MG63 (cell line): ENCODE results near the gene MAML1. TPM values are rescaled to one million over a fixed set of nuclear protein-coding genes. Genes with fewer than 3 reads are reported as not detected.
"Not testable (repeated sequence)": the region's sequence is repeated elsewhere in the genome, so short reads cannot be mapped to it uniquely, and the experiment has no call there.

Experiments
- DNase-seq: peaks from one replicate; pipeline ENCODE4 v3.0.0-alpha.2; 2020
- H3K27me3 ChIP-seq: fragments of 250-450 bp; sonication (Bioruptor Pico); 2 replicates; pipeline ENCODE4 v1.5.1; 2020; ENCODE audit warnings: mild to moderate bottlenecking, moderate library complexity
- H3K36me3 ChIP-seq: fragments of 250-450 bp; sonication (Bioruptor Pico); 2 replicates; pipeline ENCODE4 v1.5.1; 2020; ENCODE audit warnings: mild to moderate bottlenecking, moderate library complexity
- H3K4me3 ChIP-seq: fragments of 250-450 bp; sonication (Bioruptor Pico); 2 replicates; pipeline ENCODE4 v1.5.1; 2020; ENCODE audit warnings: mild to moderate bottlenecking, moderate library complexity
- H3K9me3 ChIP-seq: fragments of 250-450 bp; sonication (Bioruptor Pico); 2 replicates; pipeline ENCODE4 v1.5.1; 2020; ENCODE audit warnings: mild to moderate bottlenecking, moderate library complexity
- total RNA-seq: library from RNA; depleted of rRNA; stranded (reverse); fragments of >200 nt; shearing (Covaris generic); gene quantifications from 2 replicates; pipeline ENCODE4 v1.2.3, GENCODE V29; 2014; ENCODE audit warnings: low replicate concordance

Gene MAML1
- total RNA-seq, 1 experiment from 2014 or later = 21.3 TPM

- no peak overlapping the region for H3K4me3 ChIP-seq
- DNase-seq = no peak
- peaks cover 69% of the 10 kb centered on the region for H3K36me3 ChIP-seq
- H3K27me3 ChIP-seq = no peaks in the 10 kb centered on the region
- H3K9me3 ChIP-seq = no peaks in the 10 kb centered on the region
Measured at GRCh38 chr5:179729727-179730126, 2.9 kb upstream of the MAML1 start.

GRCh38 chr5:179730356-179730755 lies 2.3 kb upstream of the MAML1 start:
- Histone ChIP-seq H3K9me3 (no peaks in the 10 kb centered on the region), H3K36me3 (peaks cover 69% of the 10 kb centered on the region), H3K4me3 (no peak overlapping the region)

DNA sequence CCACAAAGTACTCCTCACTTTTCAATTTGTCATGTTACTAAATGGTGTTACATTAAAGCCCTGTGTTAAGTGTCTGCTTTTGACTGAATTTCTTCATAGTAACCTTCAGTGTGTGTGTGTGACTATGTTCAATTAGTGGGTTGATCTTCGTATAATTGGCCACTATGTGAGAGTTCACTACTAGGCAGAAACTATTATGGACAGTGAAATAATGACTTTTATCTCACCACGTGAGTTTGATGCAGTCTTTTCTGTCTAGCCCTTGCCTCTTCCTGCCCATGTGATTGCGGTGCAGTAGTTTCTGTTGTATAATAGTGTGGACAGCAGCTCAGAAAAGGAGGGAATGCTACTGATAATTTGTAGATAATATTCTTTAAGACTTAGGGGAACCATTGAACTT lies 1.8 kb upstream of the MAML1 start:
- Histone ChIP-seq H3K4me3 (no peak overlapping the region), H3K36me3 (peaks cover 69% of the 10 kb centered on the region), H3K27me3 (no peaks in the 10 kb centered on the region), H3K9me3 (no peaks in the 10 kb centered on the region)
- DNase-seq = no peak

More at GRCh38 chr5:179730356-179730755, 2.3 kb upstream of the MAML1 start:
- DNase-seq = no peak
- H3K27me3 ChIP-seq = no peaks in the 10 kb centered on the region

DNA sequence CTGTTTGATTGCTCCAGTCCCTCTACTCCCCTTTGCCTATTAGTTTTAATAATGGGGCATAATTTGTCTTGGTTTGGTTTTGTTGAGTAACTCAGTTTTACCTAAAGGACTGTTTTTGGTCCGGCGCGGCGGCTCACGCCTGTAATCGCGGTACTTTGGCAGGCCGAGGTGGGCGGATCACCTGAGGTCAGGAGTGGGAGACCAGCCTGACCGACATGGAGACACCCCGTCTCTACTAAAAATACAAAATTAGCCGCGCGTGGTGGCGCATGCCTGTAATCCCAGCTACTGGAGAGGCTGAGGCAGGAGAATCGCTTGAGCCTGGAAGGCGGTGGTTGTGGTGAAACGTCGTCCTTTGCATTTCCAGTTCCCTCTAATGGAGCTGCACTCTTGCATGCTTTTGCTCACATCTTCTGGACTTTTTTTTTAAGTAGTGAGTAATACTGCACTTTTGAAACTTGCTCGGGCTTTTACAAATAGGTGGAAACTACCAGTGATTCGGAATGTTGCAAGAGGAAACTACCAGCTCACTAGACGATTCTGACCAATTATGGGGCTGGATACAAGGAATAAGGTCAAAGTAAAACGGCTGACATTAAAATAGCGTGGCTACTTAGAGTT lies 721 bp upstream of the MAML1 start:
- H3K27me3 ChIP-seq = no peaks in the 10 kb centered on the region
- no peaks in the 10 kb centered on the region for H3K9me3 ChIP-seq
- peak overlapping the region; percentile 75 for H3K4me3 ChIP-seq
- peak; percentile 53 for DNase-seq
- H3K36me3 ChIP-seq = peaks cover 61% of the 10 kb centered on the region

- H3K4me3 ChIP-seq = peak overlapping the region; percentile 75
- H3K9me3 ChIP-seq = no peaks in the 10 kb centered on the region
- peaks cover 61% of the 10 kb centered on the region for H3K36me3 ChIP-seq
- no peaks in the 10 kb centered on the region for H3K27me3 ChIP-seq
- DNase-seq = peak; percentile 53
Measured at GRCh38 chr5:179732918-179733771, 523 bp downstream of the MAML1 start.

- Histone ChIP-seq H3K9me3 (no peaks in the 10 kb centered on the region), H3K36me3 (peaks cover 60% of the 10 kb centered on the region)
- no peak for DNase-seq
Measured at GRCh38 chr5:179733772-179734126, 1.1 kb downstream of the MAML1 start.

DNA sequence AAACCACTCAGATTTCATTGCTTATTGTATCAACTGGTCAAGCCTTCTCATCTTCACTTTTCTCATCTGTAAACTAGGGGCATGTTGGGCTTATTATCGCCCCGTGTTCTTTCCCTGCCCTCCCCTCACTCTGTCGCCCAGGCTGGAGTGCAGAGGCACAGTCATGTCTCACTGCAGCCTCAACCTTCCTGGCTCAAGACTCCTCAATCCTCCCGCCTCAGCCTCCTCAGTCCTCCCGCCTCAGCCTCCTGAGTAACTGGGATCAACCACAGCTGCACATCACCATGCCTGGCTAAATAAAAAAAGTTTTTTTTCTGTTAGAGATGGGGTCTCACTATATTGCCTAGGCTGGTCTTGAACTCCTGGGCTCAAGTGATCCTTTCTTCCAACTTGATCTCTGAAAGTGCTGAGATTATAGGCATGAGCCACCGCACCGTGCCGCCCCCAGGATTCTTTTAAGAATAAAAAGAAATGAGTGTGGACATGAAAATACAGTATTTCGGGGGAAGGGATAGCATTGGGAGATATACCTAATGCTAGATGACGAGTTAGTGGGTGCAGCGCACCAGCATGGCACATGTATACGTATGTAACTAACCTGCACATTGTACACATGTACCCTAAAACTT lies 2.0 kb downstream of the MAML1 start:
- no peak for DNase-seq

More at GRCh38 chr5:179733772-179734126, 1.1 kb downstream of the MAML1 start:
- peak overlapping the region; percentile 75 for H3K4me3 ChIP-seq
- no peaks in the 10 kb centered on the region for H3K27me3 ChIP-seq

DNA sequence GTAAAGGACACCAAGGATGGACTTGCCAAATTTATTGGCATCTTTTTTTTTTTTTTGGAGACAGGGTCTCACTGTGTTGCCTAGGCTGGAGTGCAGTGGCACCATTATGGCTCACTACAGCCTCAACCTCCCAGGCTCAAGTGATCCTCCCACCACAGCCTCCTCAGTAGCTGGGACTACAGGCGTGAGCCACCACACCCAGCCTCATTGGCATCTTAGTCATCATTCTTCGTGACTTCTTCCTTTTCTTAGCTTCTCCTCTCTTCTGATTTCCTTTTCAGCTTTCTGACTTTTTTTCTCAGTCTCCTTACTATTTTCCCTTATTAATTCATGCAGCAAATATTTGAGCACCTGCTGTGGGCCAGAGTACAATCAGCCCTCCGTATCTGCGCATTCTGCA lies 6.1 kb downstream of the MAML1 start:
- Histone ChIP-seq H3K27me3 (no peaks in the 10 kb centered on the region), H3K36me3 (peaks cover 46% of the 10 kb centered on the region), H3K9me3 (no peaks in the 10 kb centered on the region), H3K4me3 (no peak overlapping the region)
- DNase-seq = no peak

More for the DNA sequence above, 2.0 kb downstream of the MAML1 start:
- Histone ChIP-seq H3K9me3 (no peaks in the 10 kb centered on the region), H3K4me3 (peak overlapping the region; percentile 75), H3K27me3 (no peaks in the 10 kb centered on the region), H3K36me3 (peaks cover 55% of the 10 kb centered on the region)

- peaks cover 27% of the 10 kb centered on the region for H3K36me3 ChIP-seq
- H3K4me3 ChIP-seq, H3K9me3 ChIP-seq, DNase-seq, H3K27me3 ChIP-seq: not testable (repeated sequence)
Measured at GRCh38 chr5:179744106-179744505, 11.5 kb downstream of the MAML1 start.

DNA sequence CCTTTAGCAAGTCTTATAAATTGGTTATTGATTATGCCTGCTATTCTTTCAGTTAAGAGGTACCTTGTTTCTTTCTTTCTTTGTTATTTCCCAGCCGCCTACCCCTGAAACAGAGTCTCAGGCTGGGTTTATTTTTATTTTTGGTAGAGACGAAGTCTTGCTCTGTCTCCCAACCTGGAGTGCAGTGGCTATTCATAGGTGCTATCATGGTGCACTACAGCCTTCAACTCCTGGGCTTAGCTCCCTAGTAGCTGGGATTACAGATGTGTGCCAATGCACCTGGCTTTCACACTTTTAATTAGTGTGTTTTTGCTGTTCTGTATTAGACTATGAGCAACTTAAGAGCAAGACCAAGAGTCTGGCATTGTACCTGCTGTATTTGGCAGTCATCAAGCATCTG lies 14.2 kb downstream of the MAML1 start:
- DNase-seq = no peak
- Histone ChIP-seq H3K27me3 (no peaks in the 10 kb centered on the region), H3K4me3 (no peak overlapping the region), H3K36me3 (peaks cover 18% of the 10 kb centered on the region), H3K9me3 (no peaks in the 10 kb centered on the region)

DNA sequence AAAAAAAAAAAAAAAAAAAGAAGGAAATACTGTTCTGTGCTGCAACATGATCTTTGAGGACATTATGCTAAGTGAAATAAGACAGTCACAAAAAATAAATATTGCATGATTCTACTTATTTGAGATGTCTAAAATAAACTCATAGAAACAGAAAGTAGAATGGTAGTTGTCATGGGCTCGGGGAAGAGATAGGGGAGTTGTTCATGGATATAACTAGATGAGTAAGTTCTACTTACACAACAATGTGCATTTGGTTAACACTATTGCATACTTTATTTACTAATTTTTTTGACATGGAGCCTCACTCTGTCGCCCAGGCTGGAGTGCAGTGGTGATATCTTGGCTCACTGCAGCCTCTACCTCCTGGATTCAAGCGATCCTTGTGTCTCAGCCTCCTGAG lies 15.2 kb downstream of the MAML1 start:
- H3K27me3 ChIP-seq = no peaks in the 10 kb centered on the region
- no peak overlapping the region for H3K4me3 ChIP-seq
- H3K9me3 ChIP-seq = no peaks in the 10 kb centered on the region
- peaks cover 18% of the 10 kb centered on the region for H3K36me3 ChIP-seq
- no peak for DNase-seq

DNA sequence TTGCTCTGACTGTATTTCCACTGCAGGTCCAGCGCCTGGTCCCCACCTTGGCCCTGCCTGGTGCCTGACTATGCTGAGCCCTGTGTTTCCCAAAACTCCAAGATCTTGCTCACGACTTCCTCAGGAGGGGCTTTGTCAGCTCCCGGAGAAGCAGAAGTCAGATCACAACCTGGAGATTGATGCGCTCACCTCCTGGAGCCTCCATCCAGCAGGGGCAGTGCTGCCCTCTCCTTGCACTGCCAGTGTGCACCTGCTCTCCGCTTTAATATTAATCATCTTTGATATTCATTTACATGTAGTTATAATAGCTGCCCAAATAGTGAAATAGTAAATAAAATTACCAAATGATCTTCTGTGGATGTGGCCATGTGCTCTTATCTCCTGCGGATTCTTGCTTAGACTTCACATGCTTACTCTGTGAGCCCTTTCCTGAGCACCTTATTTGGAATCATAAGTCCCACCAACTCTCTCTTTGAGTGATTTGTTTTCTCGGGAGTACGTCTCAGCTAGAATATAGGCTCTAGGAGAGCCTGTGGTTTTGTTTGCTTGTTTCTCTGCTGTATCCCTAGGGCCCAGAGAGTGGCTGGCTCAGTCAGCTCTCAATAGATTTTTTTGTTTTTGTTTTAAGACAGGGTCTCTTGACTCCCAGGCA lies 17.4 kb downstream of the MAML1 start:
- no peak overlapping the region for H3K4me3 ChIP-seq
- no peak for DNase-seq
- H3K36me3 ChIP-seq = peaks cover 20% of the 10 kb centered on the region
- H3K27me3 ChIP-seq = no peaks in the 10 kb centered on the region
- H3K9me3 ChIP-seq = no peaks in the 10 kb centered on the region

DNA sequence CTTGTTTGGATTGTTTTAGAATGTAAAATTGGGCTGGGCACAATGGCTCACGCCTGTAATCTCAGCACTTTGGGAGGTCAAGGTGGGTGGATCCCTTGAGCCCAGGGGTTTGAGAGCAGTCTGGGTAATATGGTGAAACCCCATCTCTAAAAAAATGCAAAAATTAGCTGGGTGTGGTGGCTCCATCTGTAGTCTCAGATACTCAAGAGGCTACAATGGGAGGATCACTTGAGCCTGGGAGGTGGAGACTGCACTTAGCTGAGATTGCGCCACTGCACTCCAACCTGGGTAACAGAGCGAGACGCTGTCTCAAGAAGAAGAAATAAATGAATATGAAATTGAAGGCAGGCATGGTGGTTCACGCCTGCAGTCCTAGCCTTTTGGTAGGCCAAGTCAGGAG lies 21.3 kb downstream of the MAML1 start:
- Histone ChIP-seq H3K36me3 (peaks cover 6% of the 10 kb centered on the region), H3K27me3 (no peaks in the 10 kb centered on the region), H3K9me3 (no peaks in the 10 kb centered on the region), H3K4me3 (no peak overlapping the region)
- no peak for DNase-seq

DNA sequence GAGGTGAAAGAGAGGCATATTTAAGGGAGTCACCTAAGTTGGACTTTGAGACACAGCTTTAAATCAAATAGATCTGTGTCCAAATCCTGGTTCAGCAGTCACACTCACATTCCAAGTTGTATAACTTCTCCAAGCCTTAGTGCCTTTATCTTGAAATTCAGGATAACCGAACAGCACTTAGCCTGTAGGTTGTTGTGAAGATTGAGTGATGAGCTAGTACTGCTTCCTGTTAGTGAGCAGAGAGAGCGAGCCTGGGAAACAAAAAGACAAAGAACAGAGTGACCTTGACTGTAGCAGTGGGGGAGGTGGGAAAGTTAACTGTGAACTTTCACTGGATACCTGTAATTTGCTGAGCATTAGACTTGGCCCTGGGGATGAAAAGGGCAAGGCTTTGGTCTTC lies 22.4 kb downstream of the MAML1 start:
- no peak for DNase-seq
- Histone ChIP-seq H3K27me3 (no peaks in the 10 kb centered on the region), H3K36me3 (peaks cover 6% of the 10 kb centered on the region), H3K4me3 (no peak overlapping the region), H3K9me3 (no peaks in the 10 kb centered on the region)

- Histone ChIP-seq H3K4me3 (no peak overlapping the region), H3K27me3 (no peaks in the 10 kb centered on the region), H3K36me3 (peaks cover under 1% of the 10 kb centered on the region), H3K9me3 (no peaks in the 10 kb centered on the region)
- DNase-seq = no peak
Measured at GRCh38 chr5:179758955-179759354, 26.3 kb downstream of the MAML1 start.

DNA sequence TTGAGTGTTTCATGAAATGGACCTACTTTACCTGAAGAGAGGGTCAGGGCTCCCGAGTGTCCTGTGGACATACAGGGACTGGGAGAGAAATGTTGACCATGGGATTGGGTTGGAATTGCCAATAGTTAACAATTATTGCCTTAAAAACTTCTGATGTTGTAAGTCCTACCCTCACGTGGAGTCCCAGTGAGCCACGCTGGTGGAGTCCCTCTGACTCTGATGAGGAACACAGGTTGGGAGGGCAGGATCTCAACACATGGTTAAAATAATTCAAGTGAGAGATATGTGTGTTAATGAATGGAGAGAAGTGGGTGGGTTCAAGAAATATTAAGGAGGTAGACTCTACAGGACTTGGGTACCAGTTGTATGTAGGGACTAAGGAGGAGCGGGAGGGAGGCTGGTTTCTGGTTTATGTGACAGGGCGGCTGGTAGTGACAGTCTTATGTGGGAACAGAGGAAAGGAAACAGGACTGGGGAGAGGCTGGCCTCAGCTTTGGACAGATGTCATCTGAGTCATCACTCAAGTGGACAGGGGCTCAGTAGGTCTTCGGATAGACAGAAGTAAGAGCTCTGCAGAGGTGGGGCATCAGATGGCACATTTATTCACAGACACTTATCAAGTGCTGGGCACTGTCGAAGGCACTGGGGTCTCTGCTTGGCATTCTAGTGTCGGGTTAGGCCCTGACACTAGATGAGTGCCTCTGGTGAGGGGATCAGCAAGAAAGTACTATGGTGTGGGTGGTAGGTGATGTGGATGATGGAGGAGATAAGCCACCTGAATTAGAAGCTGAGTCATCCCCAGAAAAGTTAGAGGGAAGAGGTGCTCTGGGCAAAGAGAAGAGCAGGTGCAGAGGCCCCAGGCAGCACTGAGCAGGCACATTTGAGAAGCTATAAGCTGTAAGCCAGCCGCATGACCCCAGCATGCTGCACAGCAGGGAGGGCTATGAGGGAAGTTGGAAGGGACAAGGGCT lies 27.2 kb downstream of the MAML1 start:
- Histone ChIP-seq H3K27me3 (no peaks in the 10 kb centered on the region), H3K36me3 (peaks cover 4% of the 10 kb centered on the region), H3K9me3 (no peaks in the 10 kb centered on the region), H3K4me3 (no peak overlapping the region)
- DNase-seq = peak; percentile 10
